ENCODE data around the gene RPS6KA2.

The RPS6KA2 gene

DNA sequence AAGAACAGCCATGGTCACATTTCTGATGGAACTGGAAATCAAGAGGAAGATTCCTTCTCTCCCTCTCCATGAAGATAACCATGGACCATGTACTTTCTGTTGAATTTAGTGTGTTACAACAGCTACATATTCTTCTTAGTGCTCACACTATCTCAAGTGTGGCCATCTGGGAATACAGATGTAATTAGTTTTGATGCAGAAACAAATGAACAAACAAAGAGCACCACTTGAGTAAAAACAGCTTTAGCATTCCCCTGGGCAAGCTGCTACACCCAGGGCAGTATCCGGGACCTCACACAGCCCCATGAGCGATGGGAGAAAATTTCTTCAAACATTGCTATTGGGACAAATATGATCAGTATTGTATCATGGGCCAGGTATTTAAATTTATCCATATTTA, 115.7 kb downstream of the RPS6KA2 start:
- Histone ChIP-seq H3K27me3 (ENCODE audit: insufficient read depth, low read length, poor library complexity) (no peaks in the 10 kb centered on the region), H3K9ac (ENCODE audit: low read depth, low read length) (no peak overlapping the region), H3K79me2 (ENCODE audit: insufficient read depth, low read length) (no peaks in the 10 kb centered on the region), H3K4me3 (ENCODE audit: low read depth in 1 of 2, low read length in 2 of 2) (no peak overlapping the region), H3K27ac (ENCODE audit: low read length) (no peak overlapping the region), H2AFZ (ENCODE audit: low read depth, low read length) (no peak overlapping the region), H4K20me1 (ENCODE audit: insufficient read depth, low read length) (no peaks in the 10 kb centered on the region), H3K4me1 (ENCODE audit: insufficient read depth, low read length) (no peaks in the 10 kb centered on the region), H3K36me3 (ENCODE audit: insufficient read depth, low read length) (no peaks in the 10 kb centered on the region), H3K4me2 (ENCODE audit: insufficient read depth, low read length) (no peak overlapping the region), H3K9me3 (ENCODE audit: insufficient read depth, low read length, severe bottlenecking) (no peaks in the 10 kb centered on the region)
- TF ChIP-seq, protein P1, sequence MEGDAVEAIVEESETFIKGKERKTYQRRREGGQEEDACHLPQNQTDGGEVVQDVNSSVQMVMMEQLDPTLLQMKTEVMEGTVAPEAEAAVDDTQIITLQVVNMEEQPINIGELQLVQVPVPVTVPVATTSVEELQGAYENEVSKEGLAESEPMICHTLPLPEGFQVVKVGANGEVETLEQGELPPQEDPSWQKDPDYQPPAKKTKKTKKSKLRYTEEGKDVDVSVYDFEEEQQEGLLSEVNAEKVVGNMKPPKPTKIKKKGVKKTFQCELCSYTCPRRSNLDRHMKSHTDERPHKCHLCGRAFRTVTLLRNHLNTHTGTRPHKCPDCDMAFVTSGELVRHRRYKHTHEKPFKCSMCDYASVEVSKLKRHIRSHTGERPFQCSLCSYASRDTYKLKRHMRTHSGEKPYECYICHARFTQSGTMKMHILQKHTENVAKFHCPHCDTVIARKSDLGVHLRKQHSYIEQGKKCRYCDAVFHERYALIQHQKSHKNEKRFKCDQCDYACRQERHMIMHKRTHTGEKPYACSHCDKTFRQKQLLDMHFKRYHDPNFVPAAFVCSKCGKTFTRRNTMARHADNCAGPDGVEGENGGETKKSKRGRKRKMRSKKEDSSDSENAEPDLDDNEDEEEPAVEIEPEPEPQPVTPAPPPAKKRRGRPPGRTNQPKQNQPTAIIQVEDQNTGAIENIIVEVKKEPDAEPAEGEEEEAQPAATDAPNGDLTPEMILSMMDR (IDR thresholded peaks at IDR 0.05; ENCODE audit: borderline replicate concordance, extremely low read depth, low read length, poor library complexity, severe bottlenecking) = no peak
- TF ChIP-seq EZH2 (IDR thresholded peaks at IDR 0.05; ENCODE audit: borderline replicate concordance, low read depth, low read length, severe bottlenecking) = no peak
- no peak for ATAC-seq (ENCODE audit: insufficient read depth, low read depth)
- no peak for DNase-seq

DNA sequence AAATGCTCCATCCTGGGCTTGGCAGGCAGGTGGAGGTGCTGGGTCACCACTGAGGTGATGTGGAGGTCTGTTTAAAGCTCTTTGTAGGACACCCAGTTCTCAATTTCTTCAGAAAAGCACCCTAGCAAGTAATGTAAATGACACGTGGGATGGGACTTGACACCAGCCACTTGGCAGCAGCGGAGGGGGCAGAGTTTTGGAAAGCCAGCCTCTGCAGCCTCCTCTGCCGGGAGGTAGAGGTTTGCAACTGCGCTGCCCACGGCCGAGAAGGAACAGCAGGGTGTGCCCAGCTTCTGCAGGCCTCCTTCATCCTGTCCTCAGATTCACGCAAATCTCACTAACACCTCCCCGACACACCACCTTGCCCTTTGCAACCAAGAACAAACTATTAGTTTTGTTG, 117.9 kb downstream of the RPS6KA2 start:
- DNase-seq (no peak), ATAC-seq (ENCODE audit: insufficient read depth, low read depth) (no peak)
- Histone ChIP-seq H3K9ac (ENCODE audit: low read depth, low read length) (no peak overlapping the region), H3K27ac (ENCODE audit: low read length) (no peak overlapping the region), H3K79me2 (ENCODE audit: insufficient read depth, low read length) (no peaks in the 10 kb centered on the region), H2AFZ (ENCODE audit: low read depth, low read length) (no peak overlapping the region), H3K4me1 (ENCODE audit: insufficient read depth, low read length) (no peaks in the 10 kb centered on the region), H3K36me3 (ENCODE audit: insufficient read depth, low read length) (no peaks in the 10 kb centered on the region), H3K9me3 (ENCODE audit: insufficient read depth, low read length, severe bottlenecking) (no peaks in the 10 kb centered on the region), H3K27me3 (ENCODE audit: insufficient read depth, low read length, poor library complexity) (no peaks in the 10 kb centered on the region), H4K20me1 (ENCODE audit: insufficient read depth, low read length) (no peaks in the 10 kb centered on the region), H3K4me2 (ENCODE audit: insufficient read depth, low read length) (no peak overlapping the region), H3K4me3 (ENCODE audit: low read depth in 1 of 2, low read length in 2 of 2) (no peak overlapping the region)
- TF ChIP-seq, protein P1 (IDR thresholded peaks at IDR 0.05; ENCODE audit: borderline replicate concordance, extremely low read depth, low read length, poor library complexity, severe bottlenecking) = no peak
- no peak for TF ChIP-seq EZH2 (IDR thresholded peaks at IDR 0.05; ENCODE audit: borderline replicate concordance, low read depth, low read length, severe bottlenecking)

DNA sequence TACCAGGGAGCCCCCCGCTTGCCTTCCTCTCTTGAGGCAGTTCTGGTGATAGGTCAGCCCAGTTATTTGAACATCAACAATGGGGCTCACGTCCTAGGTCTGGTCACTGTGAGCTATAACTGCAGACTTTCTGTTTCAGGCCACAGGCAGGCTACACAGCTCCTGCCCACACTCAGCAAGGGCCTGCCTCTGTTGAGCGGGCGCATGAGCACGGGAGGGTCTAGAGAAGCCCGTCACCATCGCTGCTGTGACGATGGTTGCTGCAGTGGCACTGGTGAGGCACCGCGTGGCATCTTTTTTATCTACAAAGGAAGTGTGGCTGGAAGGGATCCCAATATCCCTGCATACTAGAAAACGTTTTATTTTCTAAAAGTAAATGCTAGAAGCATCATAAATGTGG, 118.3 kb downstream of the RPS6KA2 start:
- H4K20me1 ChIP-seq (ENCODE audit: insufficient read depth, low read length) = no peaks in the 10 kb centered on the region
- no peak overlapping the region for H3K9ac ChIP-seq (ENCODE audit: low read depth, low read length)
- DNase-seq (no peak), ATAC-seq (ENCODE audit: insufficient read depth, low read depth) (no peak)
- H3K4me1 ChIP-seq (ENCODE audit: insufficient read depth, low read length) = no peaks in the 10 kb centered on the region
- no peak overlapping the region for H3K4me2 ChIP-seq (ENCODE audit: insufficient read depth, low read length)
- H3K9me3 ChIP-seq (ENCODE audit: insufficient read depth, low read length, severe bottlenecking) = no peaks in the 10 kb centered on the region
- H3K27me3 ChIP-seq (ENCODE audit: insufficient read depth, low read length, poor library complexity) = no peaks in the 10 kb centered on the region
- TF ChIP-seq, protein P1 (IDR thresholded peaks at IDR 0.05; ENCODE audit: borderline replicate concordance, extremely low read depth, low read length, poor library complexity, severe bottlenecking) = no peak
- TF ChIP-seq EZH2 (IDR thresholded peaks at IDR 0.05; ENCODE audit: borderline replicate concordance, low read depth, low read length, severe bottlenecking) = no peak
- no peaks in the 10 kb centered on the region for H3K79me2 ChIP-seq (ENCODE audit: insufficient read depth, low read length)
- H2AFZ ChIP-seq (ENCODE audit: low read depth, low read length) = no peak overlapping the region
- no peak overlapping the region for H3K4me3 ChIP-seq (ENCODE audit: low read depth in 1 of 2, low read length in 2 of 2)
- no peak overlapping the region for H3K27ac ChIP-seq (ENCODE audit: low read length)
- no peaks in the 10 kb centered on the region for H3K36me3 ChIP-seq (ENCODE audit: insufficient read depth, low read length)
